ENCODE measurements around the gene NINJ2. TPM values are rescaled to one million over a fixed set of nuclear protein-coding genes. Genes with fewer than 3 reads are reported as not detected.
"Not testable (repeated sequence)": the region's sequence is repeated elsewhere in the genome, so short reads cannot be mapped to it uniquely, and the experiment has no call there.

The NINJ2 gene
- total RNA-seq, 2 experiments from 2014 or later: 1.1 to 3.4 TPM

- H3K4me1 ChIP-seq (ENCODE audit: insufficient read depth, low read length): peaks cover 20% of the 10 kb centered on the region
- POLR2A ChIA-PET: interaction anchor here (1.8 kb wide), 1 partner anchor 51 kb away, joined by 5 read pairs; no protein-coding TSS in a partner anchor
- H3K27ac ChIP-seq (ENCODE audit: low read depth in 1 of 2, low read length in 2 of 2): no peak overlapping the region
- H3K9me3 ChIP-seq (ENCODE audit: control insufficient read depth in 1 of 2, insufficient read depth in 1 of 2, low read length in 2 of 2): no peaks in the 10 kb centered on the region
- no peak overlapping the region for H3K4me3 ChIP-seq (ENCODE audit: low read length)
- Mint-ChIP-seq H3K36me3 (ENCODE audit: low read depth) (no peaks in the 10 kb centered on the region), H3K9me3 (no peaks in the 10 kb centered on the region), H3K4me3 (no peak overlapping the region), H3K4me1 (ENCODE audit: low read depth) (peaks cover 14% of the 10 kb centered on the region), H3K27me3 (no peaks in the 10 kb centered on the region), H3K27ac (no peak overlapping the region)
- ATAC-seq (ENCODE audit: poor library complexity): no peak
- H3K36me3 ChIP-seq (ENCODE audit: insufficient read depth, low read length): no peaks in the 10 kb centered on the region
- CTCF ChIA-PET: interaction anchor here (1.4 kb wide), 1 partner anchor 235 kb away, joined by 3 read pairs; no protein-coding TSS in a partner anchor
- DNase-seq: no peak
- no peak for TF ChIP-seq CTCF (IDR thresholded peaks at IDR 0.05)
- no peaks in the 10 kb centered on the region for H3K27me3 ChIP-seq (ENCODE audit: control insufficient read depth in 1 of 2, insufficient read depth in 2 of 2, low read length in 2 of 2)
- intact Hi-C loops (cut with DNase I, micrococcal nuclease): loop anchor here (5.0 to 10.0 kb wide), 5 partner anchors 48 to 1025 kb away; partner anchors contain the start of gene NINJ2 (in 1 of the 2)
Observed at GRCh38 chr12:579420-580110, 83.7 kb downstream of the NINJ2 start.

- Histone ChIP-seq H3K27ac (ENCODE audit: low read depth in 1 of 2, low read length in 2 of 2) (no peak overlapping the region), H3K9me3 (ENCODE audit: control insufficient read depth in 1 of 2, insufficient read depth in 1 of 2, low read length in 2 of 2) (no peaks in the 10 kb centered on the region), H3K4me1 (ENCODE audit: insufficient read depth, low read length) (peaks cover 20% of the 10 kb centered on the region), H3K27me3 (ENCODE audit: control insufficient read depth in 1 of 2, insufficient read depth in 2 of 2, low read length in 2 of 2) (no peaks in the 10 kb centered on the region), H3K36me3 (ENCODE audit: insufficient read depth, low read length) (no peaks in the 10 kb centered on the region), H3K4me3 (ENCODE audit: low read length) (no peak overlapping the region)
- DNase-seq (no peak), ATAC-seq (ENCODE audit: poor library complexity) (no peak)
- no peak overlapping the region for H3K4me3 Mint-ChIP-seq
- TF ChIP-seq CTCF (IDR thresholded peaks at IDR 0.05): no peak
- intact Hi-C loops (cut with DNase I, micrococcal nuclease): loop anchor here (5.0 to 10.0 kb wide), 5 partner anchors 48 to 1026 kb away; partner anchors contain the start of gene NINJ2 (in 1 of the 2)
- H3K4me1 Mint-ChIP-seq (ENCODE audit: low read depth): peaks cover 14% of the 10 kb centered on the region
- CTCF ChIA-PET: interaction anchor here (1.4 kb wide), 1 partner anchor 236 kb away, joined by 3 read pairs; no protein-coding TSS in a partner anchor
- no peaks in the 10 kb centered on the region for H3K27me3 Mint-ChIP-seq
- no peaks in the 10 kb centered on the region for H3K9me3 Mint-ChIP-seq
- no peak overlapping the region for H3K27ac Mint-ChIP-seq
- POLR2A ChIA-PET: interaction anchor here (1.8 kb wide), 1 partner anchor 52 kb away, joined by 5 read pairs; no protein-coding TSS in a partner anchor
- H3K36me3 Mint-ChIP-seq (ENCODE audit: low read depth): no peaks in the 10 kb centered on the region
Observed at GRCh38 chr12:578748-579419, 84.4 kb downstream of the NINJ2 start.

DNA sequence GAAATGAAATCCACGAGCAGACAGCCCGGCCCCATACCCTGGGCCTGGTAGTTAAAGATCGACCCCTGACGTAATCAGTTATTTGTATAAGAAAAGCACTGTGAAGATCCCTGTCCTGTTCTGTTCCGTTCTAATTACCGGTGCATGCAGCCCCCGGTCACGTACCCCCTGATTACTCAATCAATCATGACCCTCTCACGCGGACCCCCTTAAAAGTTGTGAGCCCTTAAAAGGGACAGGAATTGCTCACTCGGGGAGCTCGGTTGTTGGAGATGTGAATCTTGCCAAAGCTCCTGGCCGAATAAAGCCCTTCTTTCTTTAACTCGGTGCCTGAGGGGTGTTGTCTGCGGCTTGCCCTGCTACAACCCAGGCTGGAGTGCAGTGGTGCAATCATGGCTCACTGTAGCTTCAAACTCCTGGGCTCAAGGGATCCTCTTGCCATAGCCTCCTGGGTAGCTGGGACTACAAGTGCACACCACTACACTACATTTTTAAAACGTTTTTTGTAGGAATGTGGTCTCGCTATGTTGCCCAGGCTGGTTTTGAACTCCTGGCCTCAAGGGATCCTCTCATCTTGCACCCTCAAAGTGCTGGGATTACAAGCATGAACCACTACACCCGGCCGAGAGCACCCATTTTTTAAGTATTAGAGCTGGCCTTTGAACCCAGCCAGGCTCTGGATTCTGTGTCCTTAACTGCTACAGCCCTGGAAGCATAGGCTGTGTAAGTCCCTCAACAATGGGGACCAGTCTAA is 85.1 kb downstream of the NINJ2 start:
- POLR2A ChIA-PET: interaction anchor here (1.8 to 2.9 kb wide), 2 partner anchors 52 to 173 kb away, joined by 5 to 33 read pairs; partner anchors contain the start of gene WNK1
- H3K27ac Mint-ChIP-seq: not testable (repeated sequence)

More for the DNA sequence above, 85.1 kb downstream of the NINJ2 start:
- not testable (repeated sequence) for H3K27me3 ChIP-seq (ENCODE audit: control insufficient read depth in 1 of 2, insufficient read depth in 2 of 2, low read length in 2 of 2); H3K27me3 Mint-ChIP-seq; H3K36me3 ChIP-seq (ENCODE audit: insufficient read depth, low read length); H3K9me3 ChIP-seq (ENCODE audit: control insufficient read depth in 1 of 2, insufficient read depth in 1 of 2, low read length in 2 of 2); H3K4me3 Mint-ChIP-seq; H3K9me3 Mint-ChIP-seq; ATAC-seq (ENCODE audit: poor library complexity); H3K36me3 Mint-ChIP-seq (ENCODE audit: low read depth); H3K27ac ChIP-seq (ENCODE audit: low read depth in 1 of 2, low read length in 2 of 2); DNase-seq; H3K4me3 ChIP-seq (ENCODE audit: low read length)
- CTCF ChIA-PET: interaction anchor here (3.6 kb wide), 1 partner anchor 173 kb away, joined by 31 read pairs; the partner anchor contains the start of gene WNK1
- peaks cover 17% of the 10 kb centered on the region for H3K4me1 Mint-ChIP-seq (ENCODE audit: low read depth)
- peaks cover 20% of the 10 kb centered on the region for H3K4me1 ChIP-seq (ENCODE audit: insufficient read depth, low read length)
- intact Hi-C loops (cut with DNase I, micrococcal nuclease): loop anchor here (2.0 to 10.0 kb wide), 7 partner anchors 49 to 1027 kb away; partner anchors contain the start of genes NINJ2 (in 1 of the 2) and RAD52 (in 1 of the 2)

Data from CD4-positive, alpha-beta T cell (primary cell).